ENCODE data around the gene FAM111A. TPM values are rescaled to one million over a fixed set of nuclear protein-coding genes. Genes with fewer than 3 reads are reported as not detected.

The FAM111A gene
- total RNA-seq, 2 experiments from 2014 or later, result 87.9 to 135 TPM

GRCh38 chr11:59180168-59180776 lies 37.6 kb downstream of the FAM111A start:
- DNase-seq (no peak), ATAC-seq (no peak)
- peaks cover 6% of the 10 kb centered on the region for H3K9me3 Mint-ChIP-seq (ENCODE audit: low read depth)
- H3K27ac Mint-ChIP-seq, result no peak overlapping the region
- POLR2A ChIA-PET, result no interaction called here
- no peaks in the 10 kb centered on the region for H3K36me3 Mint-ChIP-seq (ENCODE audit: low read depth)
- H3K4me3 Mint-ChIP-seq, result no peak overlapping the region
- H3K4me1 Mint-ChIP-seq, result no peaks in the 10 kb centered on the region
- CTCF ChIA-PET, result interaction anchor here (0.5 to 2.1 kb wide), 7 partner anchors 9 to 500 kb away, joined by 3 to 14 read pairs (median 4); partner anchors contain the start of gene DTX4
- H3K27me3 Mint-ChIP-seq, result no peaks in the 10 kb centered on the region
- intact Hi-C loops (cut with DNase I, micrococcal nuclease), result no loop called here

- Mint-ChIP-seq H3K36me3 (ENCODE audit: low read depth) (no peaks in the 10 kb centered on the region), H3K27ac (no peak overlapping the region), H3K4me3 (no peak overlapping the region), H3K27me3 (no peaks in the 10 kb centered on the region), H3K9me3 (ENCODE audit: low read depth) (peaks cover 6% of the 10 kb centered on the region), H3K4me1 (no peaks in the 10 kb centered on the region)
- DNase-seq (no peak), ATAC-seq (no peak)
- ChIA-PET CTCF (interaction anchor here (0.9 to 2.1 kb wide), 5 partner anchors 9 to 112 kb away, joined by 3 to 14 read pairs (median 4); partner anchors contain the start of gene DTX4), POLR2A (no interaction called here)
- intact Hi-C loops (cut with DNase I, micrococcal nuclease), result no loop called here
Observed at GRCh38 chr11:59180907-59181306, 38.3 kb downstream of the FAM111A start.

- POLR2A ChIA-PET, result no interaction called here
- Mint-ChIP-seq H3K36me3 (ENCODE audit: low read depth) (no peaks in the 10 kb centered on the region), H3K4me1 (no peaks in the 10 kb centered on the region)
Observed at GRCh38 chr11:59181746-59182456, 39.2 kb downstream of the FAM111A start.

GRCh38 chr11:59182457-59183151 lies 39.9 kb downstream of the FAM111A start:
- peaks cover 6% of the 10 kb centered on the region for H3K9me3 Mint-ChIP-seq (ENCODE audit: low read depth)
- ChIA-PET POLR2A (no interaction called here), CTCF (interaction anchor here (0.6 to 6.8 kb wide), 6 partner anchors 8 to 383 kb away, joined by 3 to 115 read pairs (median 6); partner anchors contain the start of gene DTX4)
- DNase-seq, result peak; percentile 44
- no peaks in the 10 kb centered on the region for H3K36me3 Mint-ChIP-seq (ENCODE audit: low read depth)
- ATAC-seq, result peak; percentile 26
- H3K27ac Mint-ChIP-seq, result no peak overlapping the region
- no peaks in the 10 kb centered on the region for H3K27me3 Mint-ChIP-seq
- no peaks in the 10 kb centered on the region for H3K4me1 Mint-ChIP-seq
- H3K4me3 Mint-ChIP-seq, result no peak overlapping the region
- intact Hi-C loops (cut with DNase I, micrococcal nuclease), result no loop called here

More at GRCh38 chr11:59181746-59182456, 39.2 kb downstream of the FAM111A start:
- Mint-ChIP-seq H3K4me3 (no peak overlapping the region), H3K27me3 (no peaks in the 10 kb centered on the region), H3K9me3 (ENCODE audit: low read depth) (peaks cover 6% of the 10 kb centered on the region), H3K27ac (no peak overlapping the region)
- DNase-seq (no peak), ATAC-seq (no peak)
- intact Hi-C loops (cut with DNase I, micrococcal nuclease), result no loop called here
- CTCF ChIA-PET, result interaction anchor here (0.6 to 6.8 kb wide), 8 partner anchors 8 to 384 kb away, joined by 3 to 115 read pairs (median 4); partner anchors contain the start of gene DTX4

GRCh38 chr11:59183771-59184170 lies 41.1 kb downstream of the FAM111A start:
- Mint-ChIP-seq H3K27me3 (no peaks in the 10 kb centered on the region), H3K4me3 (no peak overlapping the region), H3K4me1 (no peaks in the 10 kb centered on the region), H3K9me3 (ENCODE audit: low read depth) (peaks cover 6% of the 10 kb centered on the region), H3K27ac (no peak overlapping the region), H3K36me3 (ENCODE audit: low read depth) (peaks cover 2% of the 10 kb centered on the region)
- intact Hi-C loops (cut with DNase I, micrococcal nuclease), result no loop called here
- no peak for ATAC-seq
- ChIA-PET POLR2A (interaction anchor here (0.6 kb wide), 1 partner anchor 326 kb away, joined by 3 read pairs; no protein-coding TSS in a partner anchor), CTCF (interaction anchor here (1.1 to 6.8 kb wide), 5 partner anchors 10 to 26 kb away, joined by 4 to 115 read pairs (median 9); partner anchors contain the start of gene DTX4)
- DNase-seq, result no peak

- H3K27ac Mint-ChIP-seq, result no peak overlapping the region
- intact Hi-C loops (cut with DNase I, micrococcal nuclease), result no loop called here
- ATAC-seq (no peak), DNase-seq (no peak)
- H3K9me3 Mint-ChIP-seq (ENCODE audit: low read depth), result no peaks in the 10 kb centered on the region
- ChIA-PET CTCF (interaction anchor here (1.7 to 6.8 kb wide), 8 partner anchors 10 to 245 kb away, joined by 6 to 115 read pairs (median 16); partner anchors contain the start of gene DTX4), POLR2A (no interaction called here)
- H3K4me3 Mint-ChIP-seq, result no peak overlapping the region
- no peaks in the 10 kb centered on the region for H3K4me1 Mint-ChIP-seq
- peaks cover 2% of the 10 kb centered on the region for H3K36me3 Mint-ChIP-seq (ENCODE audit: low read depth)
- H3K27me3 Mint-ChIP-seq, result no peaks in the 10 kb centered on the region
Observed at GRCh38 chr11:59184691-59185339, 42.2 kb downstream of the FAM111A start.

GRCh38 chr11:59185386-59185945 lies 42.8 kb downstream of the FAM111A start:
- CTCF ChIA-PET, result interaction anchor here (0.7 to 6.8 kb wide), 14 partner anchors 9 to 244 kb away, joined by 3 to 115 read pairs (median 4); partner anchors contain the start of gene DTX4
- intact Hi-C loops (cut with DNase I, micrococcal nuclease), result no loop called here
- Mint-ChIP-seq H3K4me3 (no peak overlapping the region), H3K36me3 (ENCODE audit: low read depth) (peaks cover 2% of the 10 kb centered on the region), H3K27ac (no peak overlapping the region), H3K9me3 (ENCODE audit: low read depth) (no peaks in the 10 kb centered on the region), H3K27me3 (no peaks in the 10 kb centered on the region), H3K4me1 (no peaks in the 10 kb centered on the region)
- ATAC-seq (no peak), DNase-seq (no peak)
- POLR2A ChIA-PET, result no interaction called here

GRCh38 chr11:59186130-59186594 lies 43.5 kb downstream of the FAM111A start:
- H3K9me3 Mint-ChIP-seq (ENCODE audit: low read depth), result no peaks in the 10 kb centered on the region
- intact Hi-C loops (cut with DNase I, micrococcal nuclease), result loop anchor here (1.0 kb wide), 1 partner anchor 14 kb away; the partner anchor contains the start of gene DTX4 (in 2 of the 2)
- ChIA-PET CTCF (interaction anchor here (0.7 to 6.8 kb wide), 23 partner anchors 9 to 244 kb away, joined by 3 to 115 read pairs (median 4); partner anchors contain the start of gene DTX4), POLR2A (no interaction called here)
- H3K36me3 Mint-ChIP-seq (ENCODE audit: low read depth), result peaks cover 2% of the 10 kb centered on the region
- ATAC-seq (peak; percentile 85), DNase-seq (peak; percentile 75)
- no peak overlapping the region for H3K27ac Mint-ChIP-seq
- no peaks in the 10 kb centered on the region for H3K4me1 Mint-ChIP-seq
- H3K4me3 Mint-ChIP-seq, result no peak overlapping the region
- no peaks in the 10 kb centered on the region for H3K27me3 Mint-ChIP-seq

- intact Hi-C loops (cut with DNase I, micrococcal nuclease), result no loop called here
- DNase-seq, result no peak
- Mint-ChIP-seq H3K27me3 (no peaks in the 10 kb centered on the region), H3K27ac (no peak overlapping the region), H3K4me1 (no peaks in the 10 kb centered on the region), H3K4me3 (no peak overlapping the region), H3K36me3 (ENCODE audit: low read depth) (peaks cover 2% of the 10 kb centered on the region), H3K9me3 (ENCODE audit: low read depth) (no peaks in the 10 kb centered on the region)
- ChIA-PET POLR2A (no interaction called here), CTCF (interaction anchor here (0.6 to 6.8 kb wide), 14 partner anchors 8 to 243 kb away, joined by 3 to 115 read pairs (median 5); partner anchors contain the start of gene DTX4)
- ATAC-seq, result no peak
Observed at GRCh38 chr11:59187035-59187434, 44.4 kb downstream of the FAM111A start.

- intact Hi-C loops (cut with DNase I, micrococcal nuclease), result no loop called here
- H3K27me3 Mint-ChIP-seq, result no peaks in the 10 kb centered on the region
- DNase-seq, result no peak
- ATAC-seq, result no peak
- no peaks in the 10 kb centered on the region for H3K4me1 Mint-ChIP-seq
- no peak overlapping the region for H3K4me3 Mint-ChIP-seq
- peaks cover 2% of the 10 kb centered on the region for H3K36me3 Mint-ChIP-seq (ENCODE audit: low read depth)
- H3K27ac Mint-ChIP-seq, result no peak overlapping the region
- no peaks in the 10 kb centered on the region for H3K9me3 Mint-ChIP-seq (ENCODE audit: low read depth)
- ChIA-PET POLR2A (no interaction called here), CTCF (interaction anchor here (1.2 to 6.8 kb wide), 6 partner anchors 7 to 242 kb away, joined by 3 to 115 read pairs (median 18); partner anchors contain the start of gene DTX4)
Observed at GRCh38 chr11:59187587-59187986, 44.9 kb downstream of the FAM111A start.

All from activated CD4-positive, alpha-beta T cell treated with anti-CD3 and anti-CD28 coated beads for 36 hours (primary cell).